Measurements from ENCODE around the gene CNTN6.

CNTN6 gene

GRCh38 chr3:1318296-1319005 lies 225.6 kb downstream of the CNTN6 start:
- no peak overlapping the region for H3K27ac ChIP-seq
- no peak for TF ChIP-seq CTCF (IDR thresholded peaks at IDR 0.05)
- TF ChIP-seq ZFX (IDR thresholded peaks at IDR 0.05; ENCODE audit: borderline replicate concordance): no peak

- TF ChIP-seq ZFX (IDR thresholded peaks at IDR 0.05; ENCODE audit: borderline replicate concordance): no peak
- TF ChIP-seq CTCF (IDR thresholded peaks at IDR 0.05): no peak
- no peak overlapping the region for H3K27ac ChIP-seq
These were observed 233.7 kb downstream of the CNTN6 start for GRCh38 chr3:1326546-1326945.

- TF ChIP-seq ZFX (IDR thresholded peaks at IDR 0.05; ENCODE audit: borderline replicate concordance) (no peak), CTCF (IDR thresholded peaks at IDR 0.05) (no peak)
- no peak overlapping the region for H3K27ac ChIP-seq
These were observed 237.3 kb downstream of the CNTN6 start for GRCh38 chr3:1330107-1330506.

- TF ChIP-seq ZFX (IDR thresholded peaks at IDR 0.05; ENCODE audit: borderline replicate concordance) (no peak), CTCF (IDR thresholded peaks at IDR 0.05) (no peak)
- no peak overlapping the region for H3K27ac ChIP-seq
These were observed 253.6 kb downstream of the CNTN6 start for GRCh38 chr3:1346386-1346785.

- TF ChIP-seq CTCF (IDR thresholded peaks at IDR 0.05) (no peak), ZFX (IDR thresholded peaks at IDR 0.05; ENCODE audit: borderline replicate concordance) (no peak)
- H3K27ac ChIP-seq: no peak overlapping the region
These were observed 255.7 kb downstream of the CNTN6 start for GRCh38 chr3:1348547-1348946.

GRCh38 chr3:1350885-1351284 lies 258.1 kb downstream of the CNTN6 start:
- TF ChIP-seq CTCF (IDR thresholded peaks at IDR 0.05) (no peak), ZFX (IDR thresholded peaks at IDR 0.05; ENCODE audit: borderline replicate concordance) (no peak)
- H3K27ac ChIP-seq: no peak overlapping the region

- no peak overlapping the region for H3K27ac ChIP-seq
- TF ChIP-seq CTCF (IDR thresholded peaks at IDR 0.05): no peak
- no peak for TF ChIP-seq ZFX (IDR thresholded peaks at IDR 0.05; ENCODE audit: borderline replicate concordance)
These were observed 262.9 kb downstream of the CNTN6 start for GRCh38 chr3:1355691-1356090.
